G401 (cell line): ENCODE measurements around the gene MASP2. TPM values are rescaled to one million over a fixed set of nuclear protein-coding genes. Genes with fewer than 3 reads are reported as not detected.
"Not testable (repeated sequence)": the region's sequence is repeated elsewhere in the genome, so short reads cannot be mapped to it uniquely, and the experiment has no call there.

Experiments used
- DNase-seq: peaks from one replicate; pipeline ENCODE4 v3.0.0-alpha.2; 2015; ENCODE audit warnings: low spot score
- in situ Hi-C: cut with HindIII; loops from 2 replicates; pipeline ENCODE4 v1.10.0; 2016; ENCODE audit warnings: low sequenced_read_pairs, mixed read lengths
- total RNA-seq: library from RNA; depleted of rRNA; stranded (reverse); fragments of >200 nt; shearing (Covaris generic); gene quantifications from 2 replicates; pipeline ENCODE4 v1.2.3, GENCODE V29; 2014

The MASP2 gene
- total RNA-seq, 1 experiment from 2014 or later, result not detected

DNA sequence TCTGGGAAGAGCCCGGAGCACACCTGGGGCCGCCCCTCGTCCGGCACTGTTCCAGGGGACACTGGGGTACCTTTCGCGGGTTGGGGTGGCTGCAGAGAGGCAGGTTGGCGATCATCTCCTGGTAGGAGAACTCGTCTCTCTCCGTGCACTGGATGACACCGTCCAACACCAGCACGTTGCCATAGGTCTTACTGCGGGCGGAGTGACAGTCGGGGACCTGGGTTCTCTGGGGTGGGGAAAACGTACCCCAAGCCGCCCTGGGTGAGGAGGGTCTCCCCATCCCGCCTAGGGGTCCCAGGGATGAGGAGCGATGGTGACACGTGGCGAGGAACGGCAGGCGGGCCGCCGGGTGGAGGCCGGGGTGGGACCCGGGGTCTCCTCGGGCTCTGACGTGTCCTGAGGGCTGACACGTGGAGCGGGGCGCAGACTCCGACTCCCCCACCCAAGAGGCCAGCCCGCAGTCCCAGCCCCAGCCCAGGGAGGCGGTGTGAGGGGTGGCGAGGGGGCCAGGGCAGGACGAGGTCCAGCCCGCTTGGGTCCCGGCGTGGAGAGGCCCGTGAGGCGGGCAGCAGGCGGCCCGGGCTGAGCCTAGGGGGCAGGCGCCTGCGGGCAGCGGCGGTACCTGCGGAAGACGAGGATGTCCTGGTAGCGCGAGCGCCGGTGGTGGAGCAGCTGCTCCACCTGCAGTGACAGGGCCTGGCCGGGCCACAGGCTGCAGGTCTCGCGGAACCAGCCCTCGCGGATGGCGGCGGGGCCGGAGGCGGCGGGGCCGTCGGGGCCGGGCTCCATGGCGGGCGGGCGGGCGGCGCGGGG is 12.3 kb upstream of the MASP2 start:
- in situ Hi-C loops, result no loop called here
- DNase-seq, result no peak

DNA sequence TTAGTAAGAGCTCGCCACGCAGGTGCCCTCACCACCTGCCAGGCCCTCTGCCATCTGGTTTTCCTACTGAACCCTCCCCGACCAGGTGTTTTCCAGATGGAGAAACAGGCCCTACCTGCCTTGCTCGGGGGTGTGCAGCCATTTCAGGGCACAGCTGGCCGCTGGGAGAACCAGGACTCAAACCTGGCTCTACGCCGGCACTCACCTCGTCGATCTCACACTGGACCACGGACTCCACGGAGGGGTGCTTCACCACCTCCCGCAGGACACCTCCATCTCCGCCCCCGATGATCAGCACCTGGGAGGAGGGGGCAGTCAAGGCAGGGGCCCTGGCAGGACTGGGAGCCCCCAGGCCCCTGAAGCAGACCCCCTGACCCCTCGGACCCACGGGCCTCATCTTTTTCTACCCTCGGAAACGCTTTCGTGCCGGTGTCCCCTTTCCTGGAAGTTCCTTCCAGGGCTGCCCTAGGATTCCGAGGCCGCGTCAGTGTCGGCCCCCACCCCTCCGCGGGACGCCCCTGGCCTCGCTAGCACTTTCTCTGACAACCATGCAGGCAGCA is 11.6 kb upstream of the MASP2 start:
- in situ Hi-C loops, result no loop called here
- no peak for DNase-seq

DNA sequence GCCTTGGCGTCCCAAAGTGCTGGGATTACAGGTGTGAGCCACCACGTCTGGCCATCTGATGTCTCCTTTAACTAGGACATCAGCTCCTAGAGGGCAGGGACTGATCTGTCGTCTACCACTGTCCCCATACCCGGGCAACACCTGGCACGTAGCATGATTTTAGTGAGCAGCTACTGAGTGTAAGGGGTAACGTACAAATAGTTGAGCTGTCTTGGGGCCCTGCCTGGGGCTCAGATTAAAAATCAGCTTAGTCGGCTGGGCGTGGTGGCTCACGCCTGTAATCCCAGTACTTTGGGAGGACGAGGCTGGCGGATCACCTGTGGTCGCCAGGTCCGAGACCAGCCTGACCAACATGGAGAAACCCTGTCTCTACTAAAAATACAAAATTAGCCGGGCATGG is 11.0 kb upstream of the MASP2 start:
- in situ Hi-C loops, result no loop called here
- DNase-seq, result no peak

DNA sequence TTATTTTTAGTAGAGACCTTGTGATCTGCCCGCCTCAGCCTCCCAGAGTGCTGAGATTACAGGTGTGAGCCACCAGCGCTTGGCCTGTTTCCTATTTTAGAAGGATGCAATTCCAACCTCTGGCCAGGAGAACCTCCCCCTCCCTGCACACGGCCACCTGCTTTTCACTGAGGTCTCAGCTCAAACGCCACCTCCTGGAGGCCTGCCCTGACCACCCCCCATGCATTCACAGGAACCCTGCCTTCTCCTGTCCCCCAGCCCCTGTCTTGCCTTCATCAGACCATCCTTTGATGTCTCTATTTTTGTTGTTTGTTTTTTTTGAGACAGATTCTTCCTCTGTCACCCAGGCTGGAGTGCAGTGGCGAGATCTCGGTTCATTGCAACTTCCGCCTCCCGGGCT is 10.4 kb upstream of the MASP2 start:
- no peak for DNase-seq
- in situ Hi-C loops, result no loop called here

DNA sequence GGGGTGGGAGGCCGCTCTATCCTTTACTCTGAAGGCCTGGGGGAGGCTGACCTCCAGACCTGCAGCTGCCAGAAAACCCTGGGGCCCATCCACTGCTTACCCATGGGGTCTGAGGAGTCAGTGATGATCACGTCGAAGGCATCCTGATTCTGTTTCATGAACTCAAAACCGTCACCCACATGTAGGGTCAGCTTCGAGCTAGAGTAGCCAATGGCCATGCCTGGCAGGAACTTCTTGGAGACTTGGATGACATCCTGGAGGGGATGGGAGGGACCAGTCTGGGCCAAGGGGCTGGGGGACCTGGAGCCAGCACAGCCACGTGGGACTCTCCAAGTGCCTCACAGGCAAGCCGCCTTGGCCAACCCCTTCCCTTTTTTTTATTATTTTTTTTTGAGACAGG is 9.5 kb upstream of the MASP2 start:
- in situ Hi-C loops, result no loop called here
- DNase-seq, result no peak

- in situ Hi-C loops, result no loop called here
These were observed 8.6 kb upstream of the MASP2 start for GRCh38 chr1:11055676-11056075.

DNA sequence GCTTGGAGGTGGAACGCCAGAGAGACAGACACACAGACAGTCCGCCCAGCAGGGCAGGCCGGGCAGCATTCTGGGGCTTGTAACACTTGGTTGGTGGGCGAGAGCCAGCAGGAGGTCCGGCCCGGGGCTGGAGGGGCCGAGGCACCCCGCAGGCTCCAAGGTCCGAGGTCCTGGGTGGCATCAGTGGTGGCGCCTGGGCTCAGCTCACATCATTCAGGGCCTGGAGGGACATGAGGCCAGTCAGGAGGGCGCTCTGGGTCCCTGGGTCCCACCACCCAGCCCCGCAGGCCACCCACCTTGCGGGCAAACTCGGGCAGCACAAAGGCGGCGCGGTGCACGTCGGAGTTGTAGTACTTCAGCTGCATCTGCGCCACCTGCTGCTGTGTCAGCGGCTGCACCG is 7.6 kb upstream of the MASP2 start:
- in situ Hi-C loops, result no loop called here
- DNase-seq, result no peak

More at GRCh38 chr1:11055676-11056075, 8.6 kb upstream of the MASP2 start:
- DNase-seq, result no peak

GRCh38 chr1:11054181-11054580 is 7.1 kb upstream of the MASP2 start:
- in situ Hi-C loops, result no loop called here
- DNase-seq, result no peak

- no peak for DNase-seq
- in situ Hi-C loops, result no loop called here
These were observed 6.7 kb upstream of the MASP2 start for GRCh38 chr1:11053758-11054137.

GRCh38 chr1:11052839-11053757 is 6.1 kb upstream of the MASP2 start:
- in situ Hi-C loops, result no loop called here
- no peak for DNase-seq

DNA sequence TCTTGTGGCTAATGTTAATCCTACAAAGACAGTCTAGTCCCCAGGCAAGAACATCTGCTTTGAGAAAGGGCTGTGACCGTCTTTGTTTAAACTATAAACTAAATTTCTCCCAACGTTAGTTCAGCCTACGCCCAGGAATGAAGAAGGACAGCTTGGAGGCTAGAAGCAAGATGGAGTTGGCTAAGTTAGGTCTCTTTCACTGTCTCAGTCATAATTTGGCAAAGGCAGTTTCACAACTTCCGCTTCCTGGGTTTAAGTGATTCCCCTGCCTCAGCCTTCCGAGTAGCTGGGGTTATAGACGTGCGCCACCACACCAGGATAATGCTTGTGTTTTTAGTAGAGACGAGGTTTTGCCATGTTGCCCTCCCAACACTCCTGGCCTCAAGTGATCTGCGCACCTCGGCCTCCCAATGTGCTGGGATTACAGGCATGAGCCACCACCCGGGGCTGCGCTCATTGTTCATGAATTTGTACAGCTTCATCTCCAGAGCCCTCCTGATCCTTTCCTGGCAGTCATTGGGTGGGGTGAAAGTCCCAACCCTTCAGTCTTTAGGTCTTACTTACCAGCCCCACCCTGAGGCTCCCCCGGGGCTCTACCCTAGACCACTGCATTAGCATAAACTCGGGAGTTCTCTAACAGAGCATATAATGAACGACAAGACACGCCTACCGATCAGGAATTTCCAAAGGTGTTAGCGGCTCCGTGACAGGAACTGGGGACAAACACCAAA is 4.9 kb upstream of the MASP2 start:
- DNase-seq, result no peak
- in situ Hi-C loops, result no loop called here

GRCh38 chr1:11051121-11051520 is 4.1 kb upstream of the MASP2 start:
- DNase-seq, in situ Hi-C loops: not testable (repeated sequence)

GRCh38 chr1:11046270-11046566 is 821 bp downstream of the MASP2 start:
- DNase-seq, result no peak
- in situ Hi-C loops, result no loop called here

- no peak for DNase-seq
- in situ Hi-C loops, result no loop called here
These were observed 1.4 kb downstream of the MASP2 start for GRCh38 chr1:11045428-11046269.

GRCh38 chr1:11044849-11045427 is 2.1 kb downstream of the MASP2 start:
- DNase-seq, result no peak
- in situ Hi-C loops, result no loop called here

GRCh38 chr1:11044086-11044848 is 2.8 kb downstream of the MASP2 start:
- DNase-seq, result no peak
- in situ Hi-C loops, result no loop called here

GRCh38 chr1:11042995-11043874 is 3.8 kb downstream of the MASP2 start:
- in situ Hi-C loops, result no loop called here
- no peak for DNase-seq
